Lower lobe of right lung (tissue), 2 donors: ENCODE measurements around the gene KIF13A. TPM values are rescaled to one million over a fixed set of nuclear protein-coding genes. Genes with fewer than 3 reads are reported as not detected.

Source experiments
- ATAC-seq, 2 donors: fragments of 200-7000 bp; cut with Tn5 transposase; one replicate each; pipeline ENCODE4 v1.9.1; 2020 to 2022; ENCODE audit warnings: mild to moderate bottlenecking in 2 of 2, moderate library complexity in 2 of 2
- DNase-seq: peaks from one replicate; pipeline ENCODE4 v3.0.0-alpha.2; 2020
- H3K27ac ChIP-seq: fragments of 200-600 bp; one replicate; pipeline ENCODE4 v1.8.0; 2022
- H3K27me3 ChIP-seq: fragments of 200-600 bp; one replicate; pipeline ENCODE4 v1.8.0; 2022; ENCODE audit warnings: low read depth
- H3K36me3 ChIP-seq: fragments of 200-600 bp; one replicate; pipeline ENCODE4 v1.8.0; 2022; ENCODE audit warnings: mild to moderate bottlenecking
- H3K4me1 ChIP-seq: fragments of 200-600 bp; one replicate; pipeline ENCODE4 v1.8.0; 2022
- H3K4me3 ChIP-seq: fragments of 200-600 bp; one replicate; pipeline ENCODE4 v1.8.0; 2022; ENCODE audit warnings: mild to moderate bottlenecking
- H3K9me3 ChIP-seq: fragments of 200-600 bp; one replicate; pipeline ENCODE4 v1.8.0; 2022
- CTCF ChIP-seq: fragments of 200-600 bp; IDR thresholded peaks from one replicate; pipeline ENCODE4 v1.8.0; 2022; ENCODE audit warnings: antibody characterized with exemption, mild to moderate bottlenecking
- intact Hi-C: fragments of 100-400 bp; cut with DNase I; formaldehyde crosslinking; loops from one replicate; pipeline ENCODE4 v1.11.0; 2022
- total RNA-seq: library from RNA; stranded (reverse); fragmentation: NEBNext Ultra II Directional; extraction: Animal tissue kit (Norgen Biotek cat#: 25700); gene quantifications from one replicate; pipeline ENCODE4 v1.2.1, GENCODE V29; 2021
- donor health status: DM: no; HTN: yes; CAD: no; lungs with severe emphysema.

Gene KIF13A
- total RNA-seq, 1 donor from 2014 or later, result 55.2 TPM

GRCh38 chr6:17965397-17965796 is 22.0 kb downstream of the KIF13A start:
- peaks cover 32% of the 10 kb centered on the region for H3K4me1 ChIP-seq
- no peak for TF ChIP-seq CTCF
- H3K9me3 ChIP-seq, result no peaks in the 10 kb centered on the region
- H3K36me3 ChIP-seq, result no peaks in the 10 kb centered on the region
- intact Hi-C loops, result no loop called here
- ATAC-seq, result no peak
- no peak overlapping the region for H3K4me3 ChIP-seq
- DNase-seq, result no peak
- H3K27ac ChIP-seq, result no peak overlapping the region
- no peaks in the 10 kb centered on the region for H3K27me3 ChIP-seq

- DNase-seq, result no peak
- H3K4me3 ChIP-seq, result no peak overlapping the region
- H3K36me3 ChIP-seq, result no peaks in the 10 kb centered on the region
- H3K9me3 ChIP-seq, result no peaks in the 10 kb centered on the region
- H3K27me3 ChIP-seq, result no peaks in the 10 kb centered on the region
- no peak for ATAC-seq
- TF ChIP-seq CTCF, result no peak
- no peak overlapping the region for H3K27ac ChIP-seq
- intact Hi-C loops, result no loop called here
- H3K4me1 ChIP-seq, result peaks cover 39% of the 10 kb centered on the region
These were observed 22.8 kb downstream of the KIF13A start for GRCh38 chr6:17964633-17965032.

- H3K27me3 ChIP-seq, result no peaks in the 10 kb centered on the region
- no peak overlapping the region for H3K4me3 ChIP-seq
- DNase-seq (peak; percentile 53), ATAC-seq (peak; percentile 48 to 87)
- intact Hi-C loops, result no loop called here
- H3K4me1 ChIP-seq, result peaks cover 45% of the 10 kb centered on the region
- no peak for TF ChIP-seq CTCF
- peak overlapping the region; percentile 3 for H3K27ac ChIP-seq
- H3K9me3 ChIP-seq, result no peaks in the 10 kb centered on the region
- no peaks in the 10 kb centered on the region for H3K36me3 ChIP-seq
These were observed 24.9 kb downstream of the KIF13A start for GRCh38 chr6:17962436-17963031.

- intact Hi-C loops, result no loop called here
- H3K4me1 ChIP-seq, result peaks cover 40% of the 10 kb centered on the region
- H3K4me3 ChIP-seq, result no peak overlapping the region
- ATAC-seq (no peak), DNase-seq (no peak)
- H3K27ac ChIP-seq, result no peak overlapping the region
- no peaks in the 10 kb centered on the region for H3K27me3 ChIP-seq
- no peaks in the 10 kb centered on the region for H3K9me3 ChIP-seq
- H3K36me3 ChIP-seq, result no peaks in the 10 kb centered on the region
- TF ChIP-seq CTCF, result no peak
These were observed 28.1 kb downstream of the KIF13A start for GRCh38 chr6:17959302-17959701.

GRCh38 chr6:17957904-17958620 is 29.4 kb downstream of the KIF13A start:
- DNase-seq, result no peak
- H3K4me3 ChIP-seq, result no peak overlapping the region
- no peak overlapping the region for H3K27ac ChIP-seq
- no peak for TF ChIP-seq CTCF
- no peaks in the 10 kb centered on the region for H3K27me3 ChIP-seq
- peaks cover 3% of the 10 kb centered on the region for H3K36me3 ChIP-seq
- H3K4me1 ChIP-seq, result peaks cover 40% of the 10 kb centered on the region
- no peak for ATAC-seq
- no peaks in the 10 kb centered on the region for H3K9me3 ChIP-seq
- intact Hi-C loops, result no loop called here
